HG03354 (cell line): ENCODE results near the gene CDC42BPB.

Experiments
- ATAC-seq: cut with Tn5 transposase; IDR thresholded peaks from one replicate; pipeline ENCODE4 v1.9.1; 2021; ENCODE audit warnings: mild to moderate bottlenecking; ENCODE audit not compliant: unreplicated experiment, poor library complexity, severe bottlenecking

The CDC42BPB gene

DNA sequence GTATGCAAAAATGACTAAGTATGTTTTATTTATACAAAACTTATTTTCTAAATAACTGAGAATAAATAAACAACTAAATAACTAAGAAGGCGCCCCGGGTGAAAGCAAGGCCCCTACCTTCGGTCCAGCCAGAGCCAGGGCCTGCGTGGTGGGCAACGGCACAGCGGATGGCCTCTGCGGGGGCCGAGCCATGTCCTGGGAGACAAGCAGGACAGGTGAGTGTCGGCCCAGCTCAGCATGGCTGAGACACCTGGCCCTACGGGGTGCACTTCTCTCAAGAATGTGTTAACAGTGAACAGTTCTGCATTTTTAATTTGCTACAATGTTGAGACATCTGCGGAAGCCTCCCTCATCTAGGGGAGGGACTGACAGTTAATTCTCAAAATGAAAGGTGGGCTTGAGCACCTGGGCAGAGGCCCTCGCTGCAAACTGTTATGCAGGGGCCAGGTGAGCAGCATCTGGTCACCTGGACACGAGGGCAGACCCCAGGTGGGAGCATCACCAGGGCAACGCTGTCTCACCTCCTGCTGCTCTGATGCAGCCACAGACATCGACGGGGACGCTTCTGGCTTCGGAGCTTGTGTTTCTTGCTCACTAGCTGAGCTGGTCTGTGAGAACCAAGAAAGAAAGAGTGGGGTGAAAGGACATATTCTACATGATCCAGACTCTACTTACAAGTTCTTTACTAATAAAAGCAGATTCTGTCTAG, 103.1 kb downstream of the CDC42BPB start:
- no peak for ATAC-seq

DNA sequence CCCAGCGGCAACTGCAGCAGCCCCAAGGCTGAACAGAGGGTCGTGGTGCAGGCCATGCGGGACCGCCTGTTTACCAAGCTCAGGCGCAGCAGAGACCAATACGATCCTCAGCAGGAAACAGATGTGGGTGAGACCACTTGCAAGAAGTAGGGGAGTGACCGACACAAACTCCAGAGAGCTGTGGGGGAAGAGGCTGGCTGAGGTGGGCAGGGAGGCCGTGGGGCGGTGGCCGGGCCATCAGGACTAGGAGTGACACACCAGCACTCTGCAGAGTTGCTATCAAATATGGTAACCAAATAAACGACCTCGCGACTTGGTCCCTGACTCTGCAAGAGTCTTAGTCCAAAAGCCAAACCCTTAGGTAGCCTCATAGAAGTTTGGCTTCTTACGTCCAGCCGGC, 104.2 kb downstream of the CDC42BPB start:
- ATAC-seq = no peak

DNA sequence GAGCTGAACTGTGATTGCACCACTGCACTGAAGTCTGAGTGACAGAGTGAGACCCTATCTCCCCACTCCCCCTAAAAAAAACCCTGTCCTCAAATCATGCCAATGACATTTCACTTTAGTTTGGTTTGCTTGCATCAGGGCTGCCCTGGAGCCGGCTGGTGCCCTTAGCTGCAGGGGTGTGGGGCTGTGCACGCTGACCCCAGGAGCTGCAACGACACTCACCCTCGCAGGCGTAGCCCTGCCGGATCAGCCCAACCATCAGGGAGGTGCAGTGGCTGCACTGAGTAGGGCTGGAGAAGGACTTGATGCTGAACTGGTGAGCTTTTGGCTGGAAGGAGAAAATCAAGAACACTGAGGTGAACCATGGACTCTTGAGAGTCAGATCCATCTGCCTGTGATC, 105.1 kb downstream of the CDC42BPB start:
- ATAC-seq = no peak

DNA sequence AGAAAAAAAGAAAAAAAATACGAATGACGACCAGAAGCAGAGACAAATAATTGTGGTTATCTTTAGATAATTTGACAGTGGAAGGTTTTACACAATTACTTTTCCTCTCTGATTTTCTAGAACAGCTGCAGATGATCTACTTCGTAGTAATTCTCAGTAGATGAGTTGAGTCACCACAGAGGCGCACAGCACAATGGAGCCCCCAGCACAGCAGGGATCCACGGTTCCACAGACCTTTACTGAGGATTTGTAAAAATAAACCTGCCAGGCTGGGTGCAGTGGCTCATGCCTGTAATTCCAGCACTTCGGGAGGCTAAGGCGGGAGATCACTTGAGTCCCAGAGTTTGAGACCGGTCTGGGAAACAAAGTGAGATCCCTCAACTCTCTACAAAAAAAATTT, 105.5 kb downstream of the CDC42BPB start:
- ATAC-seq = no peak

DNA sequence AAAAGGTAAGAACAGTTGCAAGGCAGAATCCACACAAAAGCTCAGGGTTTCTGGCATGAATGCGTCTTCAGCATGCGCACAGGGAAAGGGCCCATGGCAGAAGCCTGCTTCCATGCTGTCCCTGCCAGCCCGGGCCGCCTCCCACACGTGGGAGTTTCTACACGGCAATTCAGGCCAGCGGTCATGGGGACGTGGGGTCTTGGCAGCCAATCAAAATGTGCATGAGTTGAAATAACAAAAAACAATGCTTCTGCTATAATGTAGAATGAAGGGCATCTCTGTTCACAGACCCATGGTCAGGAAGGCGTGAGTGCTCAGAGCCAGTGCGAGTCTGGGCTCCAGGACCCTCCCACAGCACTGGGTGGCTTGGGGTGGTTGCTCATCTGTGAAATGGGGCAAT, 106.3 kb downstream of the CDC42BPB start:
- no peak for ATAC-seq

DNA sequence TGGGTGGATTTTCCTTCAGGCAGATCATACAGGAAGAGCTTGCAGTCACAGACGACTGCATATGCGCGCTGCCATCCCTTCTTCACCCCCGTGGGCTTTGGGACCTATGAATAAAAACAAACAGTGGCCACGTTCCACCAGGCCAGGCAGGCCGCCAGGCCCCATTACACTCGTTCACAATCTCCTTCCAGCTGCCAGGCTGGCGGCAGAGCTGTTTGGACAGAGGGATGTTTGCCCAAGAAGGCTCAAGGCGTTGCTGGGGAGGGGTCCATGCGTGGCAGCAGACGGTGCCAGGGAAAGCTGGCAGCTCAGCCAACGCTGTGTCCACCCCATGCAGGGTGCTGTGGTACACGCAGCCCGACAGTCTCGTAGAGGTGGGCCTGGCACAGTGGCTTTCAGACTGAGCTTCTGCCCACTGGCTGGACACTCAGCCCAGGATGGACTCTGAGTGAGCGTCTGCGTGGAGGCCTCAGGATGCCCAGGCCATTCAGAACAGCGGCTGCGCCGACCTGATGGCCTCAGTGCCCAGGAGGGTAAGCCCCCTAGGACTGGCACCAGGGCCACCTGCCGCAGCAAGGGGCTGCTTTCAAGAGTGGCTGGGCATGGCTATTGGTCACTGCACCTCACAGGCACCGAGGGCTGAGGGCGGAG, 107.4 kb downstream of the CDC42BPB start:
- ATAC-seq = no peak

DNA sequence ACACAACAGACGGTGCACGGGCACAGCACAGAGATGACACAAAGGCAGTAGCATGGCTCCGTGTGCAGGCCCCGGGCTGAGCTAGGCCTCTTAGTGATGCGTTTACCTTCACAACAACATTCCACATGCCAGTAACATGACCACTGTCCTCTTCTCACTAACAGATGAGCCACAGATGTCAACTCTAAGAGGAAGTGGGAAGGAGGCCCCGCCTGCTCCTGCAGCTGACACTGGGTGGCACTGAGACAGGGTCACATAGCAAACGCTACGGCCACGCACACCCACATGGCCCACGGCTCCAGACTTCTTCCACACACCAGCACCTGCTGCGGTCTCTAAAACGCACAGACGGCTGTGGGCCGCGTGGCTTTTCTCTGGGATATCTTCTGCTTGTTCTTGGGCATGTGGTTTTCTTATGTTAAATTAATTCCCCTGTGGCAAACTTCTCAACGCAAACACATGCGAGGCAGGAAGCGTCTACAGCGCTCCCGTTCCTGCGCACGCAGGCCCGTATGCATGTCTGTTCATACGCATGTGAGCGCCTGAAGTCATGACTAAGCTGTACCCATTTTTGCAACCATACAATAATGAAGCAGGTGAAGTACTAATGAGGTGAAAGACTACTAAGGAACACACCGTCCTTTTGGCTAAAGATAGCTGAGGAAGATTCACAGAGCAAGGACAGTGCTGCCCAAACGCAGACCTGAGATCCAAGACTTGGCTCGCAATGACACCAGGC, 108.1 kb downstream of the CDC42BPB start:
- ATAC-seq = peak; percentile 80

DNA sequence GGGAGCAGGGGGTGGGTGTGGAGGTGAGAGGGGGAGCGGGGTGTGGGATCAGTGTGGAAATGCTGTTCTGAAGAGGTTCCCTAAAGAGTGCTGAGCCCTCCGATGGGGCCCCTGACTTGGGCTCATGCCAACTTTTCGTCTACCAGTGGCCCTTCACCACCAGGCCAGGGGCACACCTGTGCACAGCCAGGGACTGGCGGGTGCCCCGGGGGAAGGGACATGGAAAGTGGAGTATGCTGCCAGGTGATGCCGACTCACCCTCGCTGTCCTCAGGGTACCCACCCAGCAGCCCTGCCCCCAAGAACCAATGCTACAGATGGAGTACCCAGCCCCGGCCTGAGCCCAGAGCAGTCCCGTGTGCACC, 108.7 kb downstream of the CDC42BPB start:
- ATAC-seq = no peak

DNA sequence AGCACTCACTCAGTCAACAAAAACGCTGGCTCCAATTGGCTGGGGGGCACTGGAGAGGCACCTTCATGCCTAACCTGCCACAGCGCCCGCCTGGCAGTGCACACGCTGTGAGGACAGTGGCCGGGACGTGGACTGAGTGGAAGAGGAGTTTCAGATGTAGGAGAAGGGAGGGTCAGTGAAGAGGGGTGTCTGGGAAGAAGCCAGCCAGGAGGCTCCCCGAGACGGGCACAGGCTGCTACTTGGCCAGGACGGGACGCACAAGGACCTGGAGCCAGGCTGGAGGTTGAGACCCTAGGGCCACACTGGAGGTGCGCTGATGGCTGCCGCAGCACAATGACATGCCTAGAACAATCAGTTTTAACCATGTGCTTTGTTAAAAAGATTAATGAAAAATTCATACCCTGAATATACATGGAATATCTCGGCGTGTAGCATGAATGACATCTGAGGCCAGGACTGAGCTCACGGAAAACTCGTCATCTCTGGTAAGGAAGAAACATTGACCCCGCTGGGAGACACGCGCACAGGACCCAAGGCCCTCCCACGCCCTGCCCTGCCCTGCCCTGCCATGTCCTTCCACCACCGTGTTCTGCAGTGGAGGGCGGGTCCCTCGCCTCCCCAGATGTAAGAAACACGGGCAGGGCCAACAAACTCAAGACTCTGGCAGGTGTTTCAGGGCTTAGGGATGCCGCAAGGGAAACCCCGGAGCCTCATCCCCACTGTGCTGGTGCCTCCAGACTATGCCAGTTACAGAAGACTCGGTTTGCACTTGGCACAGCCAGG, 109.8 kb downstream of the CDC42BPB start:
- no peak for ATAC-seq

DNA sequence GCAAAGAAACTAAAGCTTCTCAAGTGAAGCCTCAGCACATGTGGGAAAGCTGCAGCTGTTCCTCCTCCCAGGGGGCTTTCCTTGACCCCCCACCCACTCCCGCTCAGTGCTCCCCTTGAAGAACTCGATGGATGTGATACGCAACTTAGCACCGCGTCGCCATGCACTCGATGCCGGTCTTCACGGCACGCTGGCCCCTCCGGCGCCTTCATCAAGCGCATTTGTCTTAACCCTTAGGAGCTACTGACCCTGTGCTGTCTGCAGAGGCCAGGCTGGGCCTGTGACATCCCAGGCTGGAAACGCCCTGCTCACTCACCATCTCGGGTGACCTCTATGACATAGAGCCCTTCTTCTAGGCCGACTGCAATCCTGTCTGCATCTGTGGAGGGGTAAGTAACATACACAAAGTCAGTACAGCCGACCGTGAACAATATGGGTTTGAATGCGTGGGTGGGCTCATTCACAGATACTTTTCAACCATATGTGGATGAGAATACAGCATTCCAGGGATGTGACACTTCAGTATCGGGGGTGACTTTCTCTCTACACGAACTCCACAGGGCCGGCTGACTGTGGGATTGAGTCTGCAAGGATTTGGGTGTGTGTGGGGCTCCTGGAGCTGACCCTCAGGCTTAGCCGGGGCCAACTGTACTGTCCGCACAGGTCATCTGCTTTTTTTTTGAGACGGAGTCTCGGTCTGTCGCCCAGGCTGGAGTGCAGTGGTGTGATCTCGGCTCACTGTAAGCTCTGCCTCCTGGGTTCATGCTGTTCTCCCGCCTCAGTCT, 111.8 kb downstream of the CDC42BPB start:
- no peak for ATAC-seq

DNA sequence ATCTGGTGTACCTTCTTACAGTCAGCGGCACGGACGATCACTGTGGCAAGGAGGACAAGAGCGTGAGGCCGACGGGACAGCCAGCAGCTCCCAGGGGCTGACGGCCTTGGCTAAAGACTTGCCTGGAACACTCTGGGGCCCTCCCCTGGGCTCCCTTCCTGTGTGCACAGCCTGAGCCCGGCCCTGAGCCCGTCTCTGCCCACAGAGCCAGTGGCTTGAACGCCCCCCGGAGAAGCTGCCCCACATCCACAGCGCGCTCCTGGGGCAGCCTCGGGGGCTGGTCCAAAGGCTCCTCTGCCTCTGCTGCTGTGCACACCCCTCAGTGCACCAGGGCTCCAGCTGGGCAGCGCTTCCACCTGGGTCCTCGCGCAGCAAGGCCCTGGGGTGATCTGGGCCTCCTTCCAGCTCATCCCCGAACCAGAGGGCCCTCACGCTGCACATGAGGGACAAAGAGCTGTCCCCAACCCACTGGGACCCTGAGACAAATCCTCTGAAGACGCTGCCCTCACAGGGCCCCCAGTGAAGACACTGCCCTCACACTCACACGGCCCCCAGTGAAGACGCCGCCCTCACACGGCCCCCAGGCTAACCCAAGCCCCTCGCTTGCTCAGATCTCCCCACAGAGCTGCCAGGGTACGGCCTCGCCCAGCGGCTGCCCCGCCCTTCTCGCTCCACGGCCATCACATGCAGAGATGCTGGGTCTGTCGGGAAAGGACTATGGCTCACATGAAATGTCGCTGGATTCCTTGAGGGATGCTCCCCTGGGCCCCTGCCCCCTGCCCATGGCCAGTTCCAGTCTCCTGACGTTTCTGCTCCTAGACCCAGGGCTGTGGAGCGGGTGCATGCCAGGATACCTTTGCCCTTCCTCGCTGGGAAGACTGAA, 112.7 kb downstream of the CDC42BPB start:
- no peak for ATAC-seq

DNA sequence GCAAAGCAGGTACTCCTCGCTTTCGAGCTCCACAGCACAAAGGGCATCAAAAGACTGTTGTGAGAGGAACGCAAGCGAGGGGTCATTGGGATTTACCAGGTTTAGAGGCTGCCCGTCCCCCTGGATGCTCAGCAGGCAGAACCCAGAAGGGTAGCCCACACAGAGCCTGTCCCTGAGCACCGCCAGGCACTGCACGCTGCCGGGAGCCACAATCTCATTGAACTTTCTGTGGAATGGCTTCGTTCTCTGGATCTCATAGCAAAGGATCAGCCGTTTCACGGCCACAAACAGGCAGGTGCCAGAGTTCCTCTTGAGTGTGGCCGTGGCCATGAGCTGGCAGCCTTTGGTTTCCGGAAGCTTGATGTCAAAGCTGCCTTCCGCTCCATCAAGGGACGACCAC, 113.4 kb downstream of the CDC42BPB start:
- ATAC-seq = no peak

DNA sequence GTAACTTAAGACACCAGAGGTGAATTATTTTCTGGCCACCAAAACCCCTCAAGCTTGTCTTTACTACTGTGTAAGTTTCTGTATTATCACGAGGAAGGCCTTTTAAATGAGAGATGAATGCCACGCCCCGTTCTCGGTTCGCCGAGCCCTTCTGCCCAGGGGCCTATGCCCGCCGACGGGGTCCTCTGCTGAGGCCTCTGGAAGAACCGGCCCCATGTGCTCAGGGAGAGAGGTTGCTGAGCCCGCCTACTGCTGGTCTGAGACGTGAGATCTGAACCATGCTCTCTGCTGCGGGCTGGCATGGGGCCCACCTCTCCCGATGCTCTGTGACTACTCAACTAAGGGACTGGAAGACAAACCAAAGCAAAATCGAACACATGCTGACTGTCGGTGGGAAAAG, 113.9 kb downstream of the CDC42BPB start:
- no peak for ATAC-seq

DNA sequence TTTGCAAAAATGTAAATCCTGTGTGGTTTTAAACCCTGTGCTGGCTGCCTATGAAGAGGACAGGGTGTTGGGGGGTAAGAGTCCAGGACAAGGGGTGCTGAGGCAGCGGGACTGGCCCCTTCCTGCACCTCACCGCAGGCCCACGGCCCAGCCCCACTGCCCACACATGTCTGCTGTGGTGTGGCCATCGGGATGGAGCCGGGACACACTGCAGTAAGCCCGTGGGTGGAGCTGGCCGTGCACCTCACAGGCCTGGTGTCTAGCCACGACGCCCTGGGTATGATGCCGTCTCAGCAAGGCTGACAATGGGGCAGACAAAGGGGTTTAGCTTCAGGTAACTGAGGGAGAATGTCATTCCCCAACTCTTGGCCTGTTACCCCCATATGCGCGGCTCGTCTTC, 115.3 kb downstream of the CDC42BPB start:
- no peak for ATAC-seq

DNA sequence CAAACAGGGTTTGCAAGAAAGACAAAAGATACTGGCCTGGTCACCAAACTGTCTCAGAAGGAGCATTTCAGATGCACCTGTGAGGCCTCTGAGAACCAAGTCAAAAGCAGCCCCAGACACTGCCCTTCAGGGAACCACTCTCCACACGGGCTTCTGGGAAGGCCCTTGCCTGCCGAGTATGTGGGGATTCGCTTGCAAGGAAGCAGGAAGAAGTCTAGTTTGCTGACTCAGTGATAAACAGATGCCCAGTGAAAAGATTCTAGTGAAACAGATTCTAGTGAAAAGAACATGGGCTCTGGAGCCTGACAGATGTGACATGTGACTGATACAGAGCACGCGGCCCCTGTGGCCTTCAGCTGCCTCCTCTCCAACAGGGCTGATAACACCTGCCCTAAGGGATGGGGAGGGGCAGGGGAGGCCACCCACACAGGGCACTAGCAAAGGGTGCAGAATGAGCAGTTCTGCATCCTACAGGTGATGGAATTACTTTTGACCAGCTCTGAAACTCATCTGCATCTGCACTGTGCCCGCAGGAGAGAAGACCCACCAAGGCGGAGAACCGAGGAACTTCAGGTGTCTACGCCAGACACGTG, 115.8 kb downstream of the CDC42BPB start:
- no peak for ATAC-seq

DNA sequence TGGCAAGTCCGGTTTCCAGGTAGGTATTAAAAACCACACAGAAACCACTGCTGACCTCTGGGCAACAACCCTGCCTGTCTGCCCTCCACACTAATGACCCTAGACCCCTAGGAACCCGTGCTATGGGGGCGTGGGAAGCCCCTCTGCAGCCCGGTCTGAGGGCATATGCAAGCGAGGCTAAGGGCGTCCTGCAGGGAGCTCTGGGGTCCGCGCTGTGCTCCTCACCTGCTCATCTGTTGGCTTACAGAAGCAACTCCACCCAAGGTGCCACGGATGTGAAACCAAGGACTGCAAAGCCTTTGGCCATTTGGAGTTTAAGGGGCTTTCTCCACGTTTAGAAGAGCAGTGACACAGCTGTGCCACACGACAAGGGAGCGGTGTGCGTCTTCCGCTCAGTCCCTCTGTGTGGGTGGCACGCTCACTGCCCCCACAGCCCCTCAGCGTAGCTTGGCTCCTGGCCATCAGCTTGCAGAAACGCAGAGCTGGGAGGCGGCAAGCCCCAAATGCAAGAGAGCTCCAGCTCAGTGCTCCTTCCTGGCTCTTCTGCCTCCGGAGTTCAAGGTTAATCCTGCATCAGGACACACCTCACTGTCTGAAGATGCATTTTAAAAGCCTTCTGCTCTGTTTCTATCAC, 116.5 kb downstream of the CDC42BPB start:
- no peak for ATAC-seq

DNA sequence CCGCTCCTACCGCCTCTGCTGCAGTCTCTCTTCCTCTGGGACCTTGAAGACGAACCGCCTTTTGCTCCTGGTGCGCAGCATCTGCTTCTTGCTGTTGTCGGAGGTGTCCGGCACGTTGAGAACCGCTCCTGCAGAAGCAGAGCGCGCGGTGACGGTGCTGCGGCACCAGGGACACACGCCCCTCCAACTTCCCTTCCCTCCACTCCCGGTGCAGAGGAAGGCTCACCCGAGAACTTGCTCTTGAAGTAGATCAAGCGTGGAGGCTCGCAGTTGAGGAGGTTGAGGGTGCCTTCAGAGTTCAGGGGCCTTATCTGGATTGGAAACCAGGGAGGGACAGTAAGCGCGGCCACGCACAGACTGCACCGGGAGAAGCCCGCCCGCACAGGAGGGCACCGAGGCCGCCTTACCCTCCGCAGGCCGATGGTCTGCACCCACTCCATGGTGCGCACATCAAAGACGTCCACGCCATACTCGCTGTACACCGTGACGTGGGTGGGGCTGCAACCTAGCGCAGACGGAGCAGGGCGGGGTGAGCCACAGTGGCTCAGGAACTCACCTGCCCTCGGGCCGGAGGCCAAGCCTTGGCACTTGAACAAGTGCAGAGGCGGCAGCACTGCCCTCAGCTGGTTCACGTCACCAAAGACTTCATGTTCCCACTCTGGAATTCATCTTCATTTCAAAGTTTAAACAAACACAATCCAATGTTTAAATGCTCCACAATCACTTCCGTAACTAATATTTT, 117.4 kb downstream of the CDC42BPB start:
- no peak for ATAC-seq
